GM12878 (cell line): Measurements from ENCODE around the gene LAIR1. TPM values are rescaled to one million over a fixed set of nuclear protein-coding genes. Genes with fewer than 3 reads are reported as not detected.

Source experiments
- ATAC-seq: fragments of 200-7000 bp; cut with Tn5 transposase; 3 replicates; pipeline ENCODE4 v1.9.1; 2020; ENCODE audit warnings: mild to moderate bottlenecking, moderate library complexity
- BruUV-seq: library from RNA; stranded (reverse); fragments of 400-500 nt; replicated peaks from 2 replicates; lab custom pipeline; 2021; lab: Mats Ljungman, UMichigan
- CTCF ChIA-PET: fragments of 300-600 bp; sonication (Branson Sonifier 250); formaldehyde crosslinking; extraction: SDS; loops from one replicate; lab custom pipeline; 2021; ENCODE audit warnings: inconsistent platforms; lab: Yijun Ruan, JAX
- POLR2A ChIA-PET: fragments of 350-600 bp; formaldehyde crosslinking; extraction: SDS; loops from one replicate; lab custom pipeline; 2021; ENCODE audit warnings: inconsistent platforms; lab: Charles Lee
- RAD21 ChIA-PET: fragments of 300-600 bp; sonication (Branson Sonifier 250); formaldehyde crosslinking; loops from one replicate; lab custom pipeline; 2023; ENCODE audit warnings: antibody characterized with exemption; ENCODE audit not compliant: unreplicated experiment; lab: Charles Lee
- SMC1A ChIA-PET: fragments of 300-600 bp; sonication (Branson Sonifier 250); formaldehyde crosslinking; loops from one replicate; lab custom pipeline; 2023; ENCODE audit not compliant: unreplicated experiment, uncharacterized antibody; lab: Charles Lee
- DNase-seq: peaks from one replicate; pipeline ENCODE4 v3.0.0-alpha.2; 2011; ENCODE audit warnings: low read depth, low spot score
- FAIRE-seq: peaks from 3 replicates; lab custom pipeline; 2011; peaks lifted over from hg19 to GRCh38; lab: Jason Lieb, UNC
- H2AFZ ChIP-seq: 2 replicates; pipeline ENCODE4 v1.6.0; 2011; ENCODE audit warnings: low read depth, low read length, control low read depth; ENCODE audit not compliant: control insufficient read depth
- H3K27ac ChIP-seq: 2 replicates; pipeline ENCODE4 v1.5.1; 2011; ENCODE audit warnings: control low read depth; ENCODE audit not compliant: control insufficient read depth, insufficient read depth
- H3K27me3 ChIP-seq, 2 experiments: replicated peaks in 1 of 2; 2 replicates each; pipeline versions ENCODE4 v1.6.0 to v1.6.1; 2011; ENCODE audit warnings: low read length in 1 of 2; ENCODE audit not compliant: control insufficient read depth in 2 of 2, insufficient read depth in 2 of 2
- H3K36me3 ChIP-seq, 2 experiments: 2 replicates each; pipeline ENCODE4 v1.5.1; 2011; ENCODE audit warnings: low read length in 1 of 2; ENCODE audit not compliant: control insufficient read depth in 2 of 2, insufficient read depth in 2 of 2
- H3K4me1 ChIP-seq: 2 replicates; pipeline ENCODE4 v1.6.1; 2011; ENCODE audit warnings: mild to moderate bottlenecking, low read length, moderate library complexity, mixed read lengths; ENCODE audit not compliant: control insufficient read depth, insufficient read depth
- H3K4me2 ChIP-seq: 2 replicates; pipeline ENCODE4 v1.6.0; 2011; ENCODE audit warnings: control low read depth; ENCODE audit not compliant: control insufficient read depth, insufficient read depth
- H3K4me3 ChIP-seq: fragments of 200-600 bp; sonication (generic); 2 replicates; pipeline ENCODE4 v1.5.1; 2016
- H3K79me2 ChIP-seq: 2 replicates; pipeline ENCODE4 v1.6.0; 2011; ENCODE audit warnings: low read length; ENCODE audit not compliant: control insufficient read depth, insufficient read depth
- H3K9ac ChIP-seq: 2 replicates; pipeline ENCODE4 v1.8.0; 2011; ENCODE audit warnings: low read length, control low read depth, mixed read lengths; ENCODE audit not compliant: control insufficient read depth, insufficient read depth
- H3K9me3 ChIP-seq: replicated peaks from 3 replicates; pipeline ENCODE4 v1.5.1; 2011; ENCODE audit warnings: mild to moderate bottlenecking, low read length; ENCODE audit not compliant: control insufficient read depth, insufficient read depth
- H4K20me1 ChIP-seq: 2 replicates; pipeline ENCODE4 v1.6.0; 2011; ENCODE audit not compliant: control insufficient read depth, insufficient read depth
- BACH1 ChIP-seq: fragments of 450-650 bp; IDR thresholded peaks from 2 replicates; pipeline ENCODE4 v1.6.1; 2017; ENCODE audit warnings: mild to moderate bottlenecking, borderline replicate concordance
- BCL11A ChIP-seq: IDR thresholded peaks from 2 replicates; pipeline ENCODE4 v1.6.1; 2011; ENCODE audit warnings: low read depth, low read length
- BCLAF1 ChIP-seq: fragments of 450-650 bp; IDR thresholded peaks from 2 replicates; pipeline ENCODE4 v1.6.1; 2017; ENCODE audit warnings: antibody characterized with exemption, mild to moderate bottlenecking, moderate library complexity
- CBX3 ChIP-seq: fragments of 200-600 bp; sonication (generic); IDR thresholded peaks from 2 replicates; pipeline ENCODE4 v1.6.1; 2016; ENCODE audit warnings: low read depth, borderline replicate concordance
- CHD4 ChIP-seq: fragments of 200-600 bp; sonication (generic); IDR thresholded peaks from 2 replicates; pipeline ENCODE4 v1.6.1; 2016; ENCODE audit warnings: mild to moderate bottlenecking
- CTCF ChIP-seq, 3 experiments: IDR thresholded peaks in 2 of 3; conservative IDR thresholded peaks in 1 of 3; 2 replicates each; pipeline ENCODE4 v1.5.1; 2011; ENCODE audit warnings: low read depth in 3 of 3, low read length in 3 of 3, mild to moderate bottlenecking in 3 of 3, control low read depth in 2 of 3, moderate library complexity in 2 of 3, inconsistent platforms in 1 of 3, mixed read lengths in 1 of 3; ENCODE audit not compliant: control insufficient read depth in 2 of 3, insufficient read depth in 1 of 3; ENCODE audit errors: extremely low read depth in 1 of 3
- ESRRA ChIP-seq: IDR thresholded peaks from 2 replicates; pipeline ENCODE4 v1.6.1; 2012; ENCODE audit warnings: mild to moderate bottlenecking, low read length, improper control_type of control experiment
- FOXK2 ChIP-seq: fragments of 450-650 bp; IDR thresholded peaks from 2 replicates; pipeline ENCODE4 v1.6.1; 2017; ENCODE audit warnings: mild to moderate bottlenecking, moderate library complexity
- GABPA ChIP-seq: IDR thresholded peaks from 2 replicates; pipeline ENCODE4 v1.6.1; 2014; ENCODE audit warnings: antibody characterized with exemption, low read depth, mild to moderate bottlenecking, inconsistent platforms
- HDAC6 ChIP-seq: fragments of 200-600 bp; sonication (generic); IDR thresholded peaks from one replicate; pipeline ENCODE4 v1.8.0; 2017; ENCODE audit warnings: antibody characterized with exemption; ENCODE audit not compliant: unreplicated experiment
- IKZF1 ChIP-seq: fragments of 450-650 bp; conservative IDR thresholded peaks from 2 replicates; pipeline ENCODE4 v1.6.1; 2017; ENCODE audit warnings: antibody characterized with exemption, mild to moderate bottlenecking
- KLF5 ChIP-seq: fragments of 450-650 bp; IDR thresholded peaks from 2 replicates; pipeline ENCODE4 v1.6.1; 2014; ENCODE audit warnings: mild to moderate bottlenecking; ENCODE audit not compliant: partially characterized antibody
- MAX ChIP-seq: IDR thresholded peaks from 2 replicates; pipeline ENCODE4 v1.6.1; 2012; ENCODE audit warnings: low read depth, low read length, improper control_type of control experiment
- MTA3 ChIP-seq: IDR thresholded peaks from 2 replicates; pipeline ENCODE4 v1.6.1; 2012; ENCODE audit warnings: low read length, inconsistent platforms, borderline replicate concordance
- MYB ChIP-seq: fragments of 150-350 bp; IDR thresholded peaks from 2 replicates; pipeline ENCODE4 v1.6.1; 2014; ENCODE audit warnings: mild to moderate bottlenecking, low read depth, low read length, borderline replicate concordance
- NR2F1 ChIP-seq: fragments of 450-650 bp; conservative IDR thresholded peaks from 2 replicates; pipeline ENCODE4 v1.6.1; 2017; ENCODE audit warnings: mild to moderate bottlenecking
- RAD21 ChIP-seq: IDR thresholded peaks from 2 replicates; pipeline ENCODE4 v1.6.1; 2011; ENCODE audit warnings: mild to moderate bottlenecking, low read depth, low read length, moderate library complexity; ENCODE audit not compliant: insufficient read depth
- SUZ12 ChIP-seq: fragments of 200-600 bp; sonication (generic); IDR thresholded peaks from one replicate; pipeline ENCODE4 v1.6.1; 2018; ENCODE audit warnings: antibody characterized with exemption, mild to moderate bottlenecking; ENCODE audit not compliant: unreplicated experiment
- TARDBP ChIP-seq: IDR thresholded peaks from 2 replicates; pipeline ENCODE4 v1.6.1; 2016; ENCODE audit warnings: borderline replicate concordance
- WGBS: methylation state at CpG from one replicate; pipeline ENCODE4 v1.1.6; 2016; ENCODE audit warnings: low lambda C conversion rate; ENCODE audit not compliant: insufficient replicate concordance, insufficient coverage; ENCODE audit errors: missing lambda C conversion rate; 5-methylcytosine and 5-hydroxymethylcytosine counted together
- in situ Hi-C: fragments of 300-500 bp; cut with MboI; formaldehyde crosslinking; loops from 9 replicates; pipeline ENCODE4 v1.14.3; 2018; ENCODE audit warnings: mixed read lengths
- intact Hi-C: fragments of 100-400 bp; cut with micrococcal nuclease; formaldehyde crosslinking; loops from one replicate; pipeline ENCODE4 v1.14.2; 2022; ENCODE audit not compliant: unreplicated experiment
- polyA plus RNA-seq, 11 experiments: library from polyadenylated mRNA; depleted of rRNA in 4 of 11; unstranded in 6 of 11; stranded (reverse) in 5 of 11; fragments of >200 nt; fragmentation: Nextera tagmentation in 4 of 11; fragmentation: Illumina TruSeq in 1 of 11; extraction: Ambion mirVana in 4 of 11; extraction: Trizol in 1 of 11; gene quantifications; 1 replicate in 1 of 11; 2 replicates in 10 of 11; pipeline versions ENCODE4 v1.2.1 to v1.2.3, GENCODE V29; 2011 to 2016; ENCODE audit warnings: inconsistent platforms in 2 of 11, missing spikeins in 2 of 11, low read depth in 1 of 11
- total RNA-seq, 4 experiments: library from RNA; depleted of rRNA in 3 of 4; stranded (reverse); fragments of >200 nt in 3 of 4; fragmentation: Illumina TruSeq in 1 of 4; extraction: Trizol in 1 of 4; gene quantifications; 2 replicates each; pipeline versions ENCODE4 v1.2.1 to v1.2.3, GENCODE V29; 2013 to 2021

LAIR1 gene
- total and polyA plus RNA-seq, 10 of the 15 experiments (the other 5 are each of a cell fraction or from before 2014, with no cell fraction given), result 8.6 to 58.2 (median 35.3) TPM

- intact Hi-C loops, result no loop called here
- ChIA-PET SMC1A (interaction anchor here (0.8 to 0.9 kb wide), 2 partner anchors 15 to 16 kb away, joined by 3 to 5 read pairs; no protein-coding TSS in a partner anchor), RAD21 (no interaction called here), POLR2A (interaction anchor here (1.0 kb wide), 1 partner anchor 12 kb away, joined by 5 read pairs; no protein-coding TSS in a partner anchor), CTCF (interaction anchor here (0.7 to 1.3 kb wide), 4 partner anchors 17 to 50 kb away, joined by 3 to 6 read pairs (median 3); no protein-coding TSS in a partner anchor)
- TF ChIP-seq GABPA, result no peak
- no peak for TF ChIP-seq BACH1
- TF ChIP-seq MYB, result no peak
- TF ChIP-seq HDAC6, result no peak
- TF ChIP-seq TARDBP, result no peak
- TF ChIP-seq NR2F1, result no peak
- no peak for TF ChIP-seq KLF5
- TF ChIP-seq IKZF1, result no peak
- no peak for TF ChIP-seq MAX
- no peak for TF ChIP-seq BCLAF1
- TF ChIP-seq CTCF (IDR thresholded peaks at IDR 0.05 in 2 of 3, conservative IDR thresholded peaks at IDR 0.05 in 1 of 3; ENCODE audit: control insufficient read depth in 2 of 3, extremely low read depth in 1 of 3, insufficient read depth in 1 of 3, low read depth in 3 of 3, low read length in 3 of 3), result no peak
- no peak for TF ChIP-seq MTA3
- no peak for TF ChIP-seq ESRRA
- no peak for TF ChIP-seq CHD4
- no peak for TF ChIP-seq FOXK2
- no peak for TF ChIP-seq SUZ12
- TF ChIP-seq RAD21, result no peak
- TF ChIP-seq CBX3, result no peak
- TF ChIP-seq BCL11A, result no peak
- Histone ChIP-seq H3K27me3 (0 out of 4 replicates have a peak, but pooled peaks cover 0 to 2% of the 10 kb centered on the region in 2 experiments), H2AFZ (no peak overlapping the region), H3K4me2 (no peak overlapping the region), H3K27ac (no peak overlapping the region), H3K4me3 (no peak overlapping the region), H3K9ac (no peak overlapping the region), H3K36me3 (no peaks in the 10 kb centered on the region), H3K4me1 (peaks cover 4% of the 10 kb centered on the region), H4K20me1 (no peaks in the 10 kb centered on the region), H3K79me2 (no peaks in the 10 kb centered on the region), H3K9me3 (no peaks in the 10 kb centered on the region)
- no peak for DNase-seq
- no peak for ATAC-seq
- no peak for FAIRE-seq
- no TSS peak for BruUV-seq
- WGBS, result 53% methylated on average over 8 of the region's 8 CpGs
- in situ Hi-C loops, result no loop called here
Measured at GRCh38 chr19:54341295-54341694, 23.4 kb downstream of the LAIR1 start.
